Osteoblast (primary cell): ENCODE data around the gene TRIM6. TPM values are rescaled to one million over a fixed set of nuclear protein-coding genes. Genes with fewer than 3 reads are reported as not detected.

ENCODE experiments used
- total RNA-seq: library from RNA; depleted of rRNA; stranded (reverse); fragments of >200 nt; gene quantifications from 2 replicates; pipeline ENCODE4 v1.2.3, GENCODE V29; 2012

The TRIM6 gene
- total RNA-seq, 1 donor, result 3.6 TPM

Other genes starting within 250 kb of the TRIM6 start
- gene OR51B6, start 245.1 kb upstream of the TRIM6 start, total RNA-seq, result not detected in 2 replicates
- not detected in 2 replicates for gene OR51M1, start 212.8 kb upstream of the TRIM6 start, total RNA-seq
- not detected in 2 replicates for gene OR51Q1, start 174.5 kb upstream of the TRIM6 start, total RNA-seq
- under 0.01 TPM in 1 of 2 replicates, not detected in the other for gene OR51I1, start 155.1 kb upstream of the TRIM6 start, total RNA-seq
- gene OR51I2, start 147.3 kb upstream of the TRIM6 start, total RNA-seq, result not detected in 2 replicates
- not detected in 2 replicates for gene OR52D1, start 108.0 kb upstream of the TRIM6 start, total RNA-seq
- gene UBQLN3, start 86.7 kb upstream of the TRIM6 start, total RNA-seq, result under 0.01 TPM in 1 of 2 replicates, not detected in the other
- 0.29 and 0.36 TPM in 2 replicates for gene UBQLNL, start 79.9 kb upstream of the TRIM6 start, total RNA-seq
- gene OR52H1, start 48.1 kb upstream of the TRIM6 start, total RNA-seq, result 0.29 and 0.36 TPM in 2 replicates
- not detected in 2 replicates for gene OR52B6, start 15.8 kb upstream of the TRIM6 start, total RNA-seq
- gene TRIM34, start 28.4 kb downstream of the TRIM6 start, total RNA-seq, result 8.3 and 10.3 TPM in 2 replicates
- 25.9 and 29.7 TPM in 2 replicates for gene TRIM5, start 88.4 kb downstream of the TRIM6 start, total RNA-seq
- 152 and 185 TPM in 2 replicates for gene TRIM22, start 93.2 kb downstream of the TRIM6 start, total RNA-seq
- gene OR56B1, start 139.8 kb downstream of the TRIM6 start, total RNA-seq, result under 0.01 TPM in 1 of 2 replicates, not detected in the other
- gene OR52N4, start 157.6 kb downstream of the TRIM6 start, total RNA-seq, result not detected in 2 replicates
- gene OR52N5, start 186.7 kb downstream of the TRIM6 start, total RNA-seq, result not detected in 2 replicates
- gene OR52N1, start 194.6 kb downstream of the TRIM6 start, total RNA-seq, result 0.36 TPM in 1 of 2 replicates, not detected in the other
- gene OR52N2, start 212.3 kb downstream of the TRIM6 start, total RNA-seq, result not detected in 2 replicates
- 1.4 TPM in 1 of 2 replicates, not detected in the other for gene OR52E6, start 245.3 kb downstream of the TRIM6 start, total RNA-seq